ENCODE results near the gene SLC37A4.
A peak's percentile ranks its signal among the peaks of the same experiment; 100 is the strongest.
"Not testable (repeated sequence)": the region's sequence is repeated elsewhere in the genome, so short reads cannot be mapped to it uniquely, and the experiment has no call there.

The SLC37A4 gene

GRCh38 chr11:119030329-119031047 is at the start of gene SLC37A4:
Gene SLC37A4, minus strand, starts transcription at chr11:119030877.
- peak; percentile 100 for DNase-seq (ENCODE audit: low spot score)

- DNase-seq (ENCODE audit: low spot score): no peak
Observed at GRCh38 chr11:119078675-119079420, 48.2 kb upstream of the SLC37A4 start.

DNA sequence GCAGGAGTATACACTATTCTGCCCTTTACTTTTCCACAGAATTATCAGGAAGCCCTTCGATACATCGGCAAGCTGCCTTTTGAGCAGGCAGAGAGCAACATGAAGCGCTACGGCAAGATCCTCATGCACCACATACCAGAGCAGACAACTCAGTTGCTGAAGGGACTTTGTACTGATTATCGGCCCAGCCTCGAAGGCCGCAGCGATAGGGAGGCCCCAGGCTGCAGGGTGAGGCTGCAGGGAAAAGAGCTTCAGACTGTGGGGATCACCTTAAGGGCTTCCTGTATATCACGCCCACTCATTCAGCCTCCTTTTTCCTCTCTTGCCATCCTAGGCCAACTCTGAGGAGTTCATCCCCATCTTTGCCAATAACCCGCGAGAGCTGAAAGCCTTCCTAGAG is 47.2 kb upstream of the SLC37A4 start:
- no peak for DNase-seq (ENCODE audit: low spot score)

- DNase-seq (ENCODE audit: low spot score): peak; percentile 96
Observed at GRCh38 chr11:119067371-119068222, 36.9 kb upstream of the SLC37A4 start, which contains the start of gene VPS11. Gene VPS11, plus strand, starts transcription at chr11:119067818. Its CDS starts 6 bp downstream, at chr11:119067824.

DNA sequence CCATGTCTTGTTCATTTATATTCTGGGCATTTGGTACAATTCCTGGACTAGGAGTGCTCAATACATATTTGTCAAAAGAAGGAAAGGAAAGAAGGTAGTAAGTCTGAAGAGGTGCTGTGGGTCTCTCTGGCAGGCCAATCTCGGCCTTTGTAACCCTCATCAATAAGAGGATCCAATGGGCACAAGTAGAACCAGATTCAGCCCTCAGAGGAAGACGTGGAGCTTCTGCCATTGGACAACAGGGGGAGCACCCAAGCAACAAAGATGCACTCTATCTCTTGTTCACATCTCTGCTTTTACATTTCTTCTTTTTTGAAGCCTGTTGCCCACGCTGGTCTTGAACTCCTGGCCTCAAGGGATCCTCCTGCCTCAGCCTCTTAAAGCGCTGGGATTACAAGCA is 34.7 kb upstream of the SLC37A4 start:
- peak; percentile 61 for DNase-seq (ENCODE audit: low spot score)

- DNase-seq (ENCODE audit: low spot score): no peak
Observed at GRCh38 chr11:119062779-119063178, 32.1 kb upstream of the SLC37A4 start.

DNA sequence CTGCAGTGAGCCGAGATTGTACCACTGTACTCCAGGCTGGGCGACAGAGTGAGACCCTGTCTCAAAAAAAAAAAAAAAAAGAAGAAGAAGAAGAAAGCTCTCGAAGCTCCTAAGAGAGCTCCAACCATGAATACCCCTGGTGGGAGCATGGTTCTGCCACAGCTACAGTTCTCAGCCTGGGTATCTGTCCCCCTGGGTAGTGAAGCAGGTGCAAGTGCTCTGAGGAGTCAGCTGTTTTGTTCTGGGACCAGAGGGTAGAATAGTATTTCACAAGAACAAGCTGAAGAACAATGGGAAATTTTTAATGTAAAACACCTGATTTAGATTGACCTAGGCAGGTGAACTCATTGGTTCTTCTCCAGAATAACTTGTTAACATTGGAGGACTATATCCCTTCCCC is 30.6 kb upstream of the SLC37A4 start:
- no peak for DNase-seq (ENCODE audit: low spot score)

GRCh38 chr11:119059128-119059527 is 28.5 kb upstream of the SLC37A4 start:
- DNase-seq (ENCODE audit: low spot score): not testable (repeated sequence)

- peak; percentile 98 for DNase-seq (ENCODE audit: low spot score)
Observed at GRCh38 chr11:119057000-119057769, 26.5 kb upstream of the SLC37A4 start, which contains the start of gene HYOU1. Gene HYOU1, minus strand, starts transcription at chr11:119057205. Its CDS starts 1,045 bp downstream, at chr11:119056160.

GRCh38 chr11:119056421-119056999 is 25.8 kb upstream of the SLC37A4 start:
- peak; percentile 44 for DNase-seq (ENCODE audit: low spot score)

DNA sequence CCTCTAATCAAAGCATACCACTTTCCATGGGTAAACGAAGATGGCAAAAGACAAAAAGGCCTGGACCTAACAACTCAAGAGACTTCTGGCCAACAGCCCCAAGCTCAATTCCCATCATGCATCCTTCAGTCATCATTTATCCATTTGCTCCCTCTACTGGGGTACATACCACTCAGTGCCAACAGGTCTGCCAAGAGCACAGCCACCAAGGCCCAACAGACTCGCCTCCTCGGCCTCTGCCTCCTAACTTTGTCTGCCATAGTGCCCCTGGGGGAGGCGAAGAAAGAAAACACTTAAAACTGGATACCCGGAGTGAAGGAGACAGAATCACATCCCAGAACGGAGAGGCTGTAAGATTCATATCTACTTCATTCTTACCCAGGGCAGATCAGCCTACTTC is 25.2 kb upstream of the SLC37A4 start:
- no peak for DNase-seq (ENCODE audit: low spot score)

DNA sequence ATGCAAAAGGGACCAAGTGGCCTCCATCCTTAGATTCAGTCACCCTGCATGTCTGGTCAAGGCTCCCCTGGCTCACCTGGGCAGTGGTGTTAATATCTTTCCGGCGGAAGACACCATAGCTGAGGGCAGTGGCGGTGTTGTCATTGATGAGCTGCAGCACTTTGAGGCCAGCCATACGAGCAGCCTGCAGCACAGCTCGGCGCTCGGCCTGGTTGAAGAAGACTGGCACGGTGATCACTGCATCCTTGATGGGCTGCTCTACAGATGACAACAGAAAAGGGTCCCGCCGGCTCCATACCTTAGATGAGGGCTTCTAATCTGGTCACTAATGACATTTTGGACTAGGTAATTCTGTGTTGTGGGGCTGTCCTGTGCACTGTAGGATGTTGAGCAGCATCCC is 23.7 kb upstream of the SLC37A4 start:
- no peak for DNase-seq (ENCODE audit: low spot score)

- no peak for DNase-seq (ENCODE audit: low spot score)
Observed at GRCh38 chr11:119052163-119052814, 21.6 kb upstream of the SLC37A4 start.

- peak; percentile 35 for DNase-seq (ENCODE audit: low spot score)
Observed at GRCh38 chr11:119051440-119052162, 20.9 kb upstream of the SLC37A4 start.

DNA sequence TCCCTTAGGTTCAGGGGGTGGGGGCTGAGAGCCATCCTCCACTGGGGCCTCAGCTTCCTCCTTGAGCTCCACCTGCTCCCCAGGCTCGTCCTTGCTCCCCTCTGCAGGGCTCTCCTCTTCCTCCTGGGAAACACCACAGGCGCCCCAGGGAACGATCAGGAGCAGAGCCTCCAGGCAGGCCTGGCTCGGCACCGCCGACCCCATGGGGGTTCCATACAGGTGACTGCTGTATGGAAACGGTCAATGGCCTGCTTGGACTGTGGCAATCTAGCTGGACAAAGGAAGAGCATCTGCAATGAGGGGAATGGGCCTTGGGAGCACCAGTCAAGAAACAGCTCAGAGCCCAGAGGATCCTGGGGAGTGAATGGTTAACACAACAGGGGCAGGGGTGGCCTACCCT is 18.4 kb upstream of the SLC37A4 start:
- no peak for DNase-seq (ENCODE audit: low spot score)

- no peak for DNase-seq (ENCODE audit: low spot score)
Observed at GRCh38 chr11:119048644-119049043, 18.0 kb upstream of the SLC37A4 start.

DNA sequence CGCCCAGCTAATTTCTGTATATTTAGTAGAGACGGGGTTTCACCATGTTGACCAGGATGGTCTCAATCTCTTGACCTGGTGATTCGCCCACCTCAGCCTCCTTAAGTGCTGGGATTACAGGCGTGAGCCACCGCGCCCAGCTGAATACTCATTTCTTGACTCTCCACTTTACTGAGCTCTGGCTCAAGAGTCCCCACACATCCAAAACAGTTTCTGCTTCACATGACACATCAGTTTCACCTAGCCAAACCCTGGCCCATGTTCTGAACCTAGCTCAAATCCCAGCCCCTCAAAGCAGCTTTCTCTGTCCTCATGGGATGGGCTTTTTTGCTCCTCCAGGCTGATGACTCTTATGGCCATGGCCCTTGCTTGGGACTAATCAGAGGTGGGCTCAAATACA is 16.5 kb upstream of the SLC37A4 start:
- DNase-seq (ENCODE audit: low spot score): no peak

DNA sequence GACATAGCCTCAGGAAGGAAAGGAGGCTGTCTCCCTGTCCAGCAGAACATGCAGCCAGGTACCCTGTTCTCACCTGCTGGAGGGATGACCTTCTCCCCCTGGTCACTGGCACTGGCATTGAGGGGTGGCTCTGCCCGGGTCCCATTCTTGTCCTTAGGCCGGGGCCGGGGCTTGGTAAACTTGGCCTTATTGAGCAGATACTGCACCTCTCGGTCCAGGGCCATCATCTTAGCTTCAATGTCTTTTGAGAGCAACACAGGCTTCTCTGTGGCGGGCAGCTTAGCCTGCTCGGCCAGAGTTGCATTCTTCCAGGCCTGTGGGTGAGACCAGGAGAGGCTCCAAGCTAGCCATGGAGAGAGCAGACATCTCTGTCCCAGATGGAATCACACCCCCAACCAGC is 15.8 kb upstream of the SLC37A4 start:
- DNase-seq (ENCODE audit: low spot score): no peak

- DNase-seq (ENCODE audit: low spot score): no peak
Observed at GRCh38 chr11:119044708-119045107, 14.0 kb upstream of the SLC37A4 start.

DNA sequence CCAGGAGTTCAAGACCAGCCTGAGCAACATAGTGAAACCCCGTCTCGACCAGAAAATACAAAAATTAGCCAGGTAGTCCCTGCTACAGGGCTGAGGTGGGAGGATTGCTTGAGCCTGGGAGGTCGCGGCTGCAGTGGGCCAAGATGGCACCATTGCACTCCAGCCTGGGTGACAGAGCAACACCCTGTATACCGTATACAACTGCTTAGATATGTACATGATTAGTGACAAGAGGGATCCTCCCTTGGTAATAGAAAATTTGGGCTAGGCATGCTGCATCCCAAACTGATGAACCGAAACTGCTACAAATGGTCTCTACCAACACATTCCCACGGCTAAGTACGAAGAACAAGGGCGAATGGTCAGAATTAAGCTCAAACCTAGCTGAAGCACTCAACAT is 12.2 kb upstream of the SLC37A4 start:
- DNase-seq (ENCODE audit: low spot score): no peak

Measured in CD4-positive, alpha-beta T cell treated with Interleukin-2 at 100 ng/mL for 4 hours (primary cell).